Panc1 (cell line): Measurements from ENCODE around the gene ADGRV1. TPM values are rescaled to one million over a fixed set of nuclear protein-coding genes. Genes with fewer than 3 reads are reported as not detected.

ENCODE experiments used
- ATAC-seq: fragments of 200-7000 bp; cut with Tn5 transposase; 2 replicates; pipeline ENCODE4 v1.9.1; 2020; ENCODE audit warnings: mild to moderate bottlenecking, moderate library complexity
- BruUV-seq: library from RNA; stranded (reverse); fragments of 400-500 nt; replicated peaks from 2 replicates; lab custom pipeline; 2021; lab: Mats Ljungman, UMichigan
- CTCF ChIA-PET: fragments of 300-600 bp; sonication (Branson Sonifier 250); formaldehyde crosslinking; loops from one replicate; lab custom pipeline; 2022; ENCODE audit warnings: antibody characterized with exemption; lab: Charles Lee
- POLR2A ChIA-PET: fragments of 300-600 bp; sonication (Branson Sonifier 250); formaldehyde crosslinking; loops from one replicate; lab custom pipeline; 2022; ENCODE audit warnings: antibody characterized with exemption; lab: Charles Lee
- DNase-seq: peaks from one replicate; pipeline ENCODE4 v3.0.0-alpha.2; 2010; ENCODE audit warnings: low read depth, low spot score
- H3K27ac ChIP-seq: 2 replicates; pipeline ENCODE4 v1.5.1; 2011; ENCODE audit warnings: mild to moderate bottlenecking, low read length, inconsistent platforms
- H3K27me3 ChIP-seq: fragments of 200-500 bp; sonication (Bioruptor generic); 2 replicates; pipeline ENCODE4 v1.6.0; 2014; ENCODE audit warnings: low read length, inconsistent platforms; ENCODE audit not compliant: control insufficient read depth, insufficient read depth
- H3K36me3 ChIP-seq: fragments of 200-500 bp; sonication (Bioruptor generic); 2 replicates; pipeline ENCODE4 v1.5.1; 2014; ENCODE audit warnings: inconsistent platforms, mild to moderate bottlenecking, low read length, moderate library complexity; ENCODE audit not compliant: control insufficient read depth, insufficient read depth
- H3K4me1 ChIP-seq: 2 replicates; pipeline ENCODE4 v1.5.1; 2011; ENCODE audit warnings: inconsistent platforms, mild to moderate bottlenecking, low read length, moderate library complexity; ENCODE audit not compliant: control insufficient read depth, insufficient read depth
- H3K4me3 ChIP-seq, 2 experiments: 2 replicates each; pipeline ENCODE4 v1.5.1; 2011 to 2012; ENCODE audit warnings: low read depth in 2 of 2, low read length in 2 of 2, mild to moderate bottlenecking in 2 of 2, inconsistent platforms in 1 of 2, moderate library complexity in 1 of 2
- H3K9me3 ChIP-seq: fragments of 200-500 bp; sonication (Bioruptor generic); 2 replicates; pipeline ENCODE4 v1.5.1; 2014; ENCODE audit warnings: low read depth, mild to moderate bottlenecking, inconsistent platforms, low read length, moderate library complexity; ENCODE audit not compliant: control insufficient read depth, insufficient read depth
- POLR2AphosphoS5 ChIP-seq: IDR thresholded peaks from 2 replicates; pipeline ENCODE4 v1.6.1; 2012; ENCODE audit warnings: mild to moderate bottlenecking, low read depth, low read length, moderate library complexity
- SIN3A ChIP-seq: IDR thresholded peaks from 2 replicates; pipeline ENCODE4 v1.6.1; 2012; ENCODE audit warnings: low read depth, mild to moderate bottlenecking, low read length, moderate library complexity, borderline replicate concordance; ENCODE audit not compliant: insufficient read depth
- TCF7L2 ChIP-seq: IDR thresholded peaks from 2 replicates; pipeline ENCODE4 v1.6.1; 2011; ENCODE audit warnings: mild to moderate bottlenecking, low read depth, low read length, inconsistent platforms
- in situ Hi-C: cut with HindIII; loops from 2 replicates; pipeline ENCODE4 v1.10.0; 2016; ENCODE audit warnings: low sequenced_read_pairs, low pct_unique_long_range_greater_than_20kb
- intact Hi-C: fragments of 100-400 bp; cut with micrococcal nuclease; formaldehyde crosslinking; loops from one replicate; pipeline ENCODE4 v1.10.0; 2022; ENCODE audit not compliant: unreplicated experiment
- total RNA-seq: library from RNA; stranded (reverse); gene quantifications from one replicate; pipeline ENCODE4 v1.2.1, GENCODE V29; 2021; ENCODE audit not compliant: unreplicated experiment
- TF ChIP-seq, protein P1 (sequence below): fragments of 450-650 bp; IDR thresholded peaks from 2 replicates; pipeline ENCODE4 v1.5.1; 2017; ENCODE audit warnings: mild to moderate bottlenecking
- TF ChIP-seq, protein P2 (sequence below), 2 experiments: IDR thresholded peaks; 2 replicates each; pipeline ENCODE4 v1.6.1; 2011 to 2012; ENCODE audit warnings: low read depth in 2 of 2, control low read depth in 1 of 2, low read length in 1 of 2, mild to moderate bottlenecking in 1 of 2, moderate library complexity in 1 of 2; ENCODE audit not compliant: insufficient read depth in 1 of 2

Gene ADGRV1
- total RNA-seq, 1 experiment from 2014 or later: 0.49 TPM

DNA sequence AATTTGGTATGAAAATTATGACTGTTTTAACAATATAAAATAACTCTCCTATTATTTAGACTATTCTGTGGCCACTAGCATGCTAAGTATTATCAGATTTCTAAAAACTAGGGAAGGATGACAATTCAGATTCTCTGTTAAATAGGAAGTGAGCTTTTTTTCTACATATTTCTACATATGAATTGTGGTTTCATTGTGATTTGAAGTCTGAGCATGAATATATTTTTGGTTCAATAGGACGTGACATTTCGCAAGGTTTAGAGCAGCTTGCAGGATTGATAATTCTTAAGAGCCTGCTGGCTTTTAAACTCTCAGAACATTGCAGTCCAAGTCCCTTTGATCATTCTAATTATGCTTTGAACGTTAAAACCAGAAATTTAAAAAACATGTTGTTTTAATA lies 82.9 kb downstream of the ADGRV1 start:
- H3K27me3 ChIP-seq: peaks cover 7% of the 10 kb centered on the region
- ATAC-seq: no peak
- POLR2A ChIA-PET: interaction anchor here (0.6 kb wide), 1 partner anchor 53 kb away, joined by 3 read pairs; no protein-coding TSS in a partner anchor
- H3K4me1 ChIP-seq: no peaks in the 10 kb centered on the region
- CTCF ChIA-PET: no interaction called here
- H3K27ac ChIP-seq: no peak overlapping the region
- no peak overlapping the region for H3K4me3 ChIP-seq
- no peak for DNase-seq
- in situ Hi-C loops: no loop called here
- intact Hi-C loops: no loop called here
- TF ChIP-seq POLR2AphosphoS5 (no peak), TCF7L2 (no peak), SIN3A (no peak)
- TF ChIP-seq, protein P1, sequence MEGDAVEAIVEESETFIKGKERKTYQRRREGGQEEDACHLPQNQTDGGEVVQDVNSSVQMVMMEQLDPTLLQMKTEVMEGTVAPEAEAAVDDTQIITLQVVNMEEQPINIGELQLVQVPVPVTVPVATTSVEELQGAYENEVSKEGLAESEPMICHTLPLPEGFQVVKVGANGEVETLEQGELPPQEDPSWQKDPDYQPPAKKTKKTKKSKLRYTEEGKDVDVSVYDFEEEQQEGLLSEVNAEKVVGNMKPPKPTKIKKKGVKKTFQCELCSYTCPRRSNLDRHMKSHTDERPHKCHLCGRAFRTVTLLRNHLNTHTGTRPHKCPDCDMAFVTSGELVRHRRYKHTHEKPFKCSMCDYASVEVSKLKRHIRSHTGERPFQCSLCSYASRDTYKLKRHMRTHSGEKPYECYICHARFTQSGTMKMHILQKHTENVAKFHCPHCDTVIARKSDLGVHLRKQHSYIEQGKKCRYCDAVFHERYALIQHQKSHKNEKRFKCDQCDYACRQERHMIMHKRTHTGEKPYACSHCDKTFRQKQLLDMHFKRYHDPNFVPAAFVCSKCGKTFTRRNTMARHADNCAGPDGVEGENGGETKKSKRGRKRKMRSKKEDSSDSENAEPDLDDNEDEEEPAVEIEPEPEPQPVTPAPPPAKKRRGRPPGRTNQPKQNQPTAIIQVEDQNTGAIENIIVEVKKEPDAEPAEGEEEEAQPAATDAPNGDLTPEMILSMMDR: no peak
- TF ChIP-seq, protein P2, sequence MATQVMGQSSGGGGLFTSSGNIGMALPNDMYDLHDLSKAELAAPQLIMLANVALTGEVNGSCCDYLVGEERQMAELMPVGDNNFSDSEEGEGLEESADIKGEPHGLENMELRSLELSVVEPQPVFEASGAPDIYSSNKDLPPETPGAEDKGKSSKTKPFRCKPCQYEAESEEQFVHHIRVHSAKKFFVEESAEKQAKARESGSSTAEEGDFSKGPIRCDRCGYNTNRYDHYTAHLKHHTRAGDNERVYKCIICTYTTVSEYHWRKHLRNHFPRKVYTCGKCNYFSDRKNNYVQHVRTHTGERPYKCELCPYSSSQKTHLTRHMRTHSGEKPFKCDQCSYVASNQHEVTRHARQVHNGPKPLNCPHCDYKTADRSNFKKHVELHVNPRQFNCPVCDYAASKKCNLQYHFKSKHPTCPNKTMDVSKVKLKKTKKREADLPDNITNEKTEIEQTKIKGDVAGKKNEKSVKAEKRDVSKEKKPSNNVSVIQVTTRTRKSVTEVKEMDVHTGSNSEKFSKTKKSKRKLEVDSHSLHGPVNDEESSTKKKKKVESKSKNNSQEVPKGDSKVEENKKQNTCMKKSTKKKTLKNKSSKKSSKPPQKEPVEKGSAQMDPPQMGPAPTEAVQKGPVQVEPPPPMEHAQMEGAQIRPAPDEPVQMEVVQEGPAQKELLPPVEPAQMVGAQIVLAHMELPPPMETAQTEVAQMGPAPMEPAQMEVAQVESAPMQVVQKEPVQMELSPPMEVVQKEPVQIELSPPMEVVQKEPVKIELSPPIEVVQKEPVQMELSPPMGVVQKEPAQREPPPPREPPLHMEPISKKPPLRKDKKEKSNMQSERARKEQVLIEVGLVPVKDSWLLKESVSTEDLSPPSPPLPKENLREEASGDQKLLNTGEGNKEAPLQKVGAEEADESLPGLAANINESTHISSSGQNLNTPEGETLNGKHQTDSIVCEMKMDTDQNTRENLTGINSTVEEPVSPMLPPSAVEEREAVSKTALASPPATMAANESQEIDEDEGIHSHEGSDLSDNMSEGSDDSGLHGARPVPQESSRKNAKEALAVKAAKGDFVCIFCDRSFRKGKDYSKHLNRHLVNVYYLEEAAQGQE (IDR thresholded peaks at IDR 0.05; ENCODE audit: insufficient read depth in 1 of 2, low read depth in 2 of 2, low read length in 1 of 2): no peak
- H3K9me3 ChIP-seq: no peaks in the 10 kb centered on the region
- no TSS peak for BruUV-seq
- no peaks in the 10 kb centered on the region for H3K36me3 ChIP-seq

GRCh38 chr5:90642706-90643229 lies 84.2 kb downstream of the ADGRV1 start:
- H3K36me3 ChIP-seq: no peaks in the 10 kb centered on the region
- in situ Hi-C loops: no loop called here
- peaks cover 4% of the 10 kb centered on the region for H3K27me3 ChIP-seq
- ATAC-seq: no peak
- intact Hi-C loops: no loop called here
- no peak overlapping the region for H3K27ac ChIP-seq
- TF ChIP-seq SIN3A: no peak
- TF ChIP-seq POLR2AphosphoS5: no peak
- TF ChIP-seq, protein P2 (IDR thresholded peaks at IDR 0.05; ENCODE audit: insufficient read depth in 1 of 2, low read depth in 2 of 2, low read length in 1 of 2): no peak
- TF ChIP-seq, protein P1: no peak
- TF ChIP-seq TCF7L2: no peak
- BruUV-seq: no TSS peak
- no peak for DNase-seq
- ChIA-PET POLR2A (no interaction called here), CTCF (no interaction called here)
- no peak overlapping the region for H3K4me3 ChIP-seq
- H3K4me1 ChIP-seq: no peaks in the 10 kb centered on the region
- H3K9me3 ChIP-seq: no peaks in the 10 kb centered on the region
